ENCODE measurements around the gene METTL27.
A peak's percentile ranks its signal among the peaks of the same experiment; 100 is the strongest.

The METTL27 gene

GRCh38 chr7:73817121-73817520 is 25.2 kb downstream of the METTL27 start:
- no peaks in the 10 kb centered on the region for H3K9me3 ChIP-seq (ENCODE audit: insufficient read depth, low read length)

DNA sequence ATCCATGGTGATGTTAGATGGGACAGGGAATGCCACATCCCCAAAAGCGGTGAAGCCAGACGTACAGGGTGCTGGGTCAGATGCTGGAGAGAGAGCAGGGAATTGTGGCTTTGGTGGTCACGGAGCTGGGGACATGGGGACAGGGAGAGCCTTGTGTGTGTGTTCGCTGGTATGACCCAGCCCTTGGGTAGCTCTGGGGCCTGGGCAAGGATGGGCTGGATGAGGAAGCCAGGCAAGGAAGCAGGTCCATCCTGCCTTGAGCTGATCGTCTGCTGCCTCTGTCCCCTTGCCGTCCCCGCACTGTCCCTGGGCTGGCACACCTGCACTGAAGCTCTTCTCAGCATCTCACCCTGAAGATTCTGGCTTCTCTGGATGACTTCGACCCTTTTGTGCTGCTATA is 26.9 kb downstream of the METTL27 start:
- no peak overlapping the region for H2AFZ ChIP-seq (ENCODE audit: low read depth, low read length, severe bottlenecking)
- H3K9me2 ChIP-seq (replicated peaks; ENCODE audit: insufficient read depth, low read length) = no peaks in the 10 kb centered on the region
- H3K27me3 ChIP-seq (ENCODE audit: low read length) = no peaks in the 10 kb centered on the region
- no peaks in the 10 kb centered on the region for H4K20me1 ChIP-seq (ENCODE audit: low read depth, low read length)
- no peaks in the 10 kb centered on the region for H3K79me2 ChIP-seq (ENCODE audit: insufficient read depth, low read length)
- H3K36me3 ChIP-seq (ENCODE audit: low read length) = no peaks in the 10 kb centered on the region
- H3F3A ChIP-seq (ENCODE audit: insufficient read depth) = no peaks in the 10 kb centered on the region
- H3K9me3 ChIP-seq (ENCODE audit: insufficient read depth, low read length) = no peaks in the 10 kb centered on the region
- TF ChIP-seq EZH2phosphoT487 (conservative IDR thresholded peaks at IDR 0.05; ENCODE audit: low read length) (no peak), CTCF (IDR thresholded peaks at IDR 0.05; ENCODE audit: insufficient read depth, low read length, poor library complexity, severe bottlenecking) (no peak)
- H3K4me2 ChIP-seq (ENCODE audit: low read depth, low read length, poor library complexity, severe bottlenecking) = no peak overlapping the region
- H3K9ac ChIP-seq (ENCODE audit: low read length) = no peak overlapping the region
- H3K27ac ChIP-seq (ENCODE audit: low read depth, low read length) = no peak overlapping the region
- H3K4me3 ChIP-seq (ENCODE audit: insufficient read depth, low read length, poor library complexity, severe bottlenecking) = no peak overlapping the region

More at GRCh38 chr7:73817121-73817520, 25.2 kb downstream of the METTL27 start:
- Histone ChIP-seq H3K9me2 (replicated peaks; ENCODE audit: insufficient read depth, low read length) (no peaks in the 10 kb centered on the region), H3K79me2 (ENCODE audit: insufficient read depth, low read length) (no peaks in the 10 kb centered on the region), H3F3A (ENCODE audit: insufficient read depth) (no peaks in the 10 kb centered on the region), H3K9ac (ENCODE audit: low read length) (no peak overlapping the region), H3K27me3 (ENCODE audit: low read length) (no peaks in the 10 kb centered on the region), H3K4me3 (ENCODE audit: insufficient read depth, low read length, poor library complexity, severe bottlenecking) (no peak overlapping the region), H4K20me1 (ENCODE audit: low read depth, low read length) (no peaks in the 10 kb centered on the region), H3K4me2 (ENCODE audit: low read depth, low read length, poor library complexity, severe bottlenecking) (no peak overlapping the region), H3K27ac (ENCODE audit: low read depth, low read length) (no peak overlapping the region), H3K36me3 (ENCODE audit: low read length) (no peaks in the 10 kb centered on the region), H2AFZ (ENCODE audit: low read depth, low read length, severe bottlenecking) (no peak overlapping the region)
- TF ChIP-seq EZH2phosphoT487 (conservative IDR thresholded peaks at IDR 0.05; ENCODE audit: low read length) (no peak), CTCF (IDR thresholded peaks at IDR 0.05; ENCODE audit: insufficient read depth, low read length, poor library complexity, severe bottlenecking) (no peak)

DNA sequence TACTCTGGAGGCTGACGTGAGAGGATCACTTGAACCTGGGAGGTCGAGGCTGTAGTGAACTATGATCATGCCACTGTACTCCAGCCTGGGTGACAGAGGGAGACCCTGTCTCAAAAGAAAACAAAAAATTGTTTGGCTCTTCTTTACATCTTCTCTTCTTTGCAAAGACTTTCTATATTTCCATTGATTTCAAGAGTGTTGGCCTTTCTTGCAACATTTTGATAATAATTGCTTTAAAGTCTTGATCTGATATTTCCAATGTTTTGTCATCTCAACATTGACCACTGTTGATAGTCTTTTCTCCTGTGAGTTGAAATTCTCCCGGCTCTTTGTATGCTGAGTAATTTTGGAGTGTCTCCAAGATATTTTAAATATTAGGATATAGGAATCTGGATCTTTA is 29.3 kb downstream of the METTL27 start:
- no peaks in the 10 kb centered on the region for H3K36me3 ChIP-seq (ENCODE audit: low read length)
- H3K4me2 ChIP-seq (ENCODE audit: low read depth, low read length, poor library complexity, severe bottlenecking) = no peak overlapping the region
- no peak for TF ChIP-seq EZH2phosphoT487 (conservative IDR thresholded peaks at IDR 0.05; ENCODE audit: low read length)
- H3F3A ChIP-seq (ENCODE audit: insufficient read depth) = no peaks in the 10 kb centered on the region
- no peak overlapping the region for H2AFZ ChIP-seq (ENCODE audit: low read depth, low read length, severe bottlenecking)
- no peaks in the 10 kb centered on the region for H3K79me2 ChIP-seq (ENCODE audit: insufficient read depth, low read length)
- no peak overlapping the region for H3K4me3 ChIP-seq (ENCODE audit: insufficient read depth, low read length, poor library complexity, severe bottlenecking)
- no peaks in the 10 kb centered on the region for H3K9me3 ChIP-seq (ENCODE audit: insufficient read depth, low read length)
- H3K9ac ChIP-seq (ENCODE audit: low read length) = no peak overlapping the region
- no peak overlapping the region for H3K27ac ChIP-seq (ENCODE audit: low read depth, low read length)
- no peaks in the 10 kb centered on the region for H3K9me2 ChIP-seq (replicated peaks; ENCODE audit: insufficient read depth, low read length)
- no peaks in the 10 kb centered on the region for H3K27me3 ChIP-seq (ENCODE audit: low read length)
- no peaks in the 10 kb centered on the region for H4K20me1 ChIP-seq (ENCODE audit: low read depth, low read length)

DNA sequence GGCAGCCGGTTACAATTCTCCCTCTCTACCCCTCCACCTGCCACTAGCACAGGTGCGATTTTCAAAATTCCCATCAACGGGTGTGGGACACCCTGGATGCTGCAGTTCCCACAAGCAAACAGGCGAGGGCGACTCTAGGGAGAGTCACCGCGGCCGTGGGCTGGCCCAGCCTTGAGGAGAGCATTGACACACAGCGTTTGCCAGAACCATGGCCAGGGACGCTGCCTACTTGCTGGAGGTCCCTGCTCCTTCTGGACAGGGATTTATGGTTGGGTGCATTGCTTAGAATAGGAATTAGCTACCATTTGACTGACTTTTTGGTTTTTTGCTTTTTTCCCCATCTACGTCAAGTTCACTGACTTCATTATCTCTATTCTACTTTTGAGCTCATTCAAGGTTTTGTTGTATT is 30.6 kb downstream of the METTL27 start:
- Histone ChIP-seq H3K27me3 (ENCODE audit: low read length) (no peaks in the 10 kb centered on the region), H3K27ac (ENCODE audit: low read depth, low read length) (no peak overlapping the region), H3K9me3 (ENCODE audit: insufficient read depth, low read length) (no peaks in the 10 kb centered on the region), H3K9ac (ENCODE audit: low read length) (no peak overlapping the region), H2AFZ (ENCODE audit: low read depth, low read length, severe bottlenecking) (no peak overlapping the region), H3K79me2 (ENCODE audit: insufficient read depth, low read length) (no peaks in the 10 kb centered on the region), H3K4me3 (ENCODE audit: insufficient read depth, low read length, poor library complexity, severe bottlenecking) (no peak overlapping the region), H3K9me2 (replicated peaks; ENCODE audit: insufficient read depth, low read length) (no peaks in the 10 kb centered on the region), H3K4me2 (ENCODE audit: low read depth, low read length, poor library complexity, severe bottlenecking) (no peak overlapping the region), H3K36me3 (ENCODE audit: low read length) (no peaks in the 10 kb centered on the region), H4K20me1 (ENCODE audit: low read depth, low read length) (no peaks in the 10 kb centered on the region), H3F3A (ENCODE audit: insufficient read depth) (no peaks in the 10 kb centered on the region)
- TF ChIP-seq EZH2phosphoT487 (conservative IDR thresholded peaks at IDR 0.05; ENCODE audit: low read length) = no peak
- TF ChIP-seq CTCF (IDR thresholded peaks at IDR 0.05; ENCODE audit: insufficient read depth, low read length, poor library complexity, severe bottlenecking) = peak; percentile 69

All from SU-DHL-6 (cell line).